Rectal smooth muscle tissue (tissue), 1 donor: Measurements from ENCODE around the gene NKTR.

Source experiments
- H3K27ac ChIP-seq: one replicate; pipeline ENCODE4 v1.7.0; 2013; ENCODE audit warnings: low read depth, low read length, inconsistent platforms
- H3K27me3 ChIP-seq: one replicate; pipeline ENCODE4 v1.7.0; 2013; ENCODE audit warnings: low read length; ENCODE audit not compliant: control insufficient read depth, insufficient read depth
- H3K36me3 ChIP-seq: one replicate; pipeline ENCODE4 v1.7.0; 2013; ENCODE audit warnings: low read length; ENCODE audit not compliant: control insufficient read depth, insufficient read depth
- H3K4me1 ChIP-seq: one replicate; pipeline ENCODE4 v1.7.0; 2013; ENCODE audit warnings: low read length; ENCODE audit not compliant: control insufficient read depth, insufficient read depth
- H3K4me3 ChIP-seq: one replicate; pipeline ENCODE4 v1.7.0; 2013; ENCODE audit warnings: low read length
- H3K9ac ChIP-seq: one replicate; pipeline ENCODE4 v1.7.0; 2013; ENCODE audit warnings: low read length

NKTR gene

DNA sequence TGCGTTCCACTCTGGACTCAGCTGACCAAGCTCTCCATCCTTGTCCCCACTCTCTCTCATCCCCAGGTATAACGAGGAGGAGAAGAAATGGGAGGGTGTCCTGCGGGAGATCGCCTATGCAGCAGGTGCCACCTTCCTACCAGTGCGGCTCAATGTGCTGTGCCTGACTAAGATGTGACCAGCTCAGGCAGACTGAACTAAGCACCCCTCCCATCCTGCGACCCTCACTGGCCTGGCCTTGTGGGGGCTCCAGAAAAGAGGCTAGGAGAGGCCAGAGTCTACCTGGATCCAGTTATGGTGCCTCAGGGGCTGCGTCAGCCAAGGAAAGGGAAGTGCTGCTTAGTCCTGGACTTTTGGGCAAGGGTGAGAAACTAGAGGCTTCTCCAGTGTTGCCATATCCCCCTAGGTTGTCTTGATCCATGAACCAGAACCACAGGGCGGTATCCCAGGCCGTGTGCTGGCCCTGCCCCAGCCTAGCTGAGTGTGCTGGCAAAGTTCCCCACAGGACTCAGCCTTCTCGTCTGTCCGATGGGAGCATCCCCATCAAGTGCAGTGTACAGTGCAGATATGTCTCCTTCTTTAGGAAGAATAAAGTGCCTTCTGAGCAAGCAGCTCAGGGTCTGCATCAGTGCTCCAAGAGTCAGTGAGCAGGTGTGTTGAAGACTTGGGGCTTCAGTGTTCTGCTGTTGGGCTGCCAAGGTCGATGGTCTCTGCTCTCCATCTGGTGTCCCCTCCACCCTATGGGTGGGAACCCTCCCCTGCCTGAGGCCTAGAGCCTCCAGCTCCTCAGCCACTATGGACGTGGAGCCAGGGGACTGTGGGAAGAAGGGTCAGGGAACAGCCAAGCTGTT, 91.6 kb downstream of the NKTR start:
- H3K9ac ChIP-seq, result no peak overlapping the region
- H3K4me1 ChIP-seq, result no peaks in the 10 kb centered on the region
- H3K36me3 ChIP-seq, result no peaks in the 10 kb centered on the region
- peaks cover 3% of the 10 kb centered on the region for H3K27me3 ChIP-seq
- H3K27ac ChIP-seq, result no peak overlapping the region
- no peak overlapping the region for H3K4me3 ChIP-seq

DNA sequence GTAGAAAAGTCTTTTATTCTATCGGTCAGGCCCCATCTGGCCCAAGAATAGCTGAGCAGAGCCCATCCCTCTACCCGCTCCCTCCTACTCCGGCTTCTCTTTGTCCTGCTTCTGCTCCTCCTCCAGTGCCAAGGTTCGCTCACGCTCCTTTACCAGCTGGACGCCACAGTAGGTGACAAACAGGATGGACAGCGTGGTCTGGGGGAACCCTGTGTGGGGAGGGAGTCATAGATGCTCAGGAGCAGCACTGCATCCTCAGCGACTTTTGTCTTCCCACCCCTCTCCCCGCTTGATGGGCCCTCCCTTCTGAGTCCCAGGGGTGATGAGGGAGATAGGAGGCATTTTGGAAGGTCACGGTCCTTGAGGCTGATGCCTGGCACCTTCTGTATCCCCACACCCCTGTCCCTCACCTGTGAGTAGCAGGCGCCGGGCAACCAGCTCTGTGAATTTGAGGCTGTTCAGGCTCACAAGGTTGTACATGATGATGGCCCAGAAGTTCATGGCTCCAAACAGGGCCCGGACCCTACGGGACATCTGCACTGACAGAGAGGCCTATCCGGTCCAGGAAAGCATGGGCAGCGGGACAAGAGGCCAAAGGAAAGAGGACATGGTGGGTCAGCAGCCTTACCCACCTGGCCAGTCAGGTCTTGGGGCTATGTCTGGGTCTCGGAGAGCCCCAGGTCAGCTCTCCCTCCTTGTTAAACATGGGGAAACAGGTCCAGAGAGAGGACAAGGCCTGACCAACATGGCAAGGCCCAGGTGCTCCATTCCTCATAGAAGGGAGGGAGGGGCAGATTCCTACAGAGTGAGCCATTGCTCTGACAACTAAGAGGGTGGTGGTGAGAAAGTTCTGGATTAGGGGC, 92.4 kb downstream of the NKTR start:
- Histone ChIP-seq H3K9ac (no peak overlapping the region), H3K4me3 (no peak overlapping the region), H3K27ac (no peak overlapping the region), H3K36me3 (no peaks in the 10 kb centered on the region), H3K4me1 (no peaks in the 10 kb centered on the region), H3K27me3 (peaks cover 3% of the 10 kb centered on the region)

DNA sequence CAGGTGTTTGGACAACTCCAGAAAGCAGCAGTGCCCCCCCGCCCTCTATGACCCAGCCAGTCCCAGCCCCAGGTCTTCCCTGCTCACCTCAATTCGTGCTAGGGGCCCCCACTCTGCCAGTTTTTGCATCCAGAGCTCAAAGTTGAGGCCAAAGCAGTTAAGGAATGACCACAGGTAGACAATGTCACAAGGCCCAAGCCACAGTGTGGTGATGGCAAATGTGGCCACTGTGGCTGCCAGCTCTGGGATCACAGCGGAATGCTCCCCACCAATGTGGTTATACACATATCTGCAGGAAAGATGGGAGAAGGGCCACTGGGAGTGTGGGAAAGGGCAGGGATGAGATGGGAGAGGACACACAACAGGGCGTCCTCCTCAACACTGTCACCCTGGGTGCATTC, 93.0 kb downstream of the NKTR start:
- Histone ChIP-seq H3K27ac (no peak overlapping the region), H3K4me1 (no peaks in the 10 kb centered on the region), H3K27me3 (peaks cover 3% of the 10 kb centered on the region), H3K9ac (no peak overlapping the region), H3K36me3 (no peaks in the 10 kb centered on the region), H3K4me3 (no peak overlapping the region)

DNA sequence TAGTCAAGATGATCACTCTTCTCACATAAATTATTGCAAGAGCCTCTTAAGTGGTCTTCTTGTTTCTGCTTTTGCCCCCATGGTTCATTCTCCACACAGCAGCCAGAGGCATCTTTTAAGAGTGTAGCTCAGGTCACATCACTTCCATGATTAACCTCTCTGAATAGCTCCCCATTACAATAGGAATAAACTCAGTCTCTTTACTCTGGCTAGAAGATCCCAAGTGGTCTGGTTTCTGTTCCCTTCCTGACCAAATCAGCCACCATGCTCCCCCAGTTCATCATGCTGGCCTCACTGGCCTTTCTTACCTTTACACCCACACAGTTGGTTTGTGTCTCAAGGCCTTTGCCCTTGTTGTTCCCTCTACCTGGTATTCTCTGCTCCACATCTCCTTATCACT, 93.9 kb downstream of the NKTR start:
- no peak overlapping the region for H3K4me3 ChIP-seq
- H3K9ac ChIP-seq, result no peak overlapping the region
- H3K36me3 ChIP-seq, result no peaks in the 10 kb centered on the region
- H3K27ac ChIP-seq, result no peak overlapping the region
- H3K27me3 ChIP-seq, result no peaks in the 10 kb centered on the region
- no peaks in the 10 kb centered on the region for H3K4me1 ChIP-seq

DNA sequence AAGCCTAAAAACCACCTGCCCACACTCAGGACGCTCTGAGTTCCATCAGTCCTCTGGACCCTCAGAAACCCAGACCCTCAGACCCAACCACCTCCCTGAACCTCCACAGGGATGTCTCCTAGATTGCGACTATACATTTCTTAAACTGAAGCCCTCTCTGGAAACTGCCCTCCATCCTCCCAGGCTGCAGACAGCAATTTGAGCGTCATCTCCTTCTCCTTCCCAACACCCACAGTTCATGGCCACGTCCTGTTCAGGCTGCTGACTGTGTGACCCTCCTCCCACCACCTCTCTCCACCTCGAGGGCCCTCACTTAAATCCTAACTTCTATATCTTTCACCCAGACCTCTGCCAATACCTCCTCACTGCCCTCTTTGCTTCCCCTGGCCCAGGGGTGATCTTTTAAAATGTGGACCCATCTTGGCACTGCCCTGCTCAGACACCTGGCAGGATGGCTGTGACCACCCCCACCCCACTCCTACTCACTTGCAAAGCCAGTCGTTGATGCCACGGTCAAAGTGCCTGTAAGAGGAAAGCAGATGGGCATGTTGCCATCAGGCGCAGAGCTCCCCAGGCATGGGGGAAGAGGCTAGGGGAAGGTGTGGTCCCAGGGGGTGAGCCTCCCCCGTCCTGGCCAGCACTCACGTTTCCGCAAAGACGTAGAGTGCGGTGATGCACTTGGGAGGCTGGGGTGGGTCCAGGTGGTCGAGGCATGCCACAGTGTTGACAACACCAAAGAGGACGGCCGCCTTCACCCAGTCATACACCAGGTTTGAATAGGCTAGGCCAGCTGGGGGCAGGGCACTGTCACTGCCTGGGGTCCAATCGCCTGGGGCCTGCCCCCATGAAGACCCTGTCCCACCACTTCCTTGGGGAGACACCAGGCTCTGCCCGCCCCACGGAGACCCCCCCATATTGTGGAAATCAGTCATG, 96.1 kb downstream of the NKTR start:
- Histone ChIP-seq H3K4me3 (no peak overlapping the region), H3K9ac (no peak overlapping the region), H3K27me3 (no peaks in the 10 kb centered on the region), H3K4me1 (no peaks in the 10 kb centered on the region), H3K27ac (no peak overlapping the region), H3K36me3 (no peaks in the 10 kb centered on the region)

DNA sequence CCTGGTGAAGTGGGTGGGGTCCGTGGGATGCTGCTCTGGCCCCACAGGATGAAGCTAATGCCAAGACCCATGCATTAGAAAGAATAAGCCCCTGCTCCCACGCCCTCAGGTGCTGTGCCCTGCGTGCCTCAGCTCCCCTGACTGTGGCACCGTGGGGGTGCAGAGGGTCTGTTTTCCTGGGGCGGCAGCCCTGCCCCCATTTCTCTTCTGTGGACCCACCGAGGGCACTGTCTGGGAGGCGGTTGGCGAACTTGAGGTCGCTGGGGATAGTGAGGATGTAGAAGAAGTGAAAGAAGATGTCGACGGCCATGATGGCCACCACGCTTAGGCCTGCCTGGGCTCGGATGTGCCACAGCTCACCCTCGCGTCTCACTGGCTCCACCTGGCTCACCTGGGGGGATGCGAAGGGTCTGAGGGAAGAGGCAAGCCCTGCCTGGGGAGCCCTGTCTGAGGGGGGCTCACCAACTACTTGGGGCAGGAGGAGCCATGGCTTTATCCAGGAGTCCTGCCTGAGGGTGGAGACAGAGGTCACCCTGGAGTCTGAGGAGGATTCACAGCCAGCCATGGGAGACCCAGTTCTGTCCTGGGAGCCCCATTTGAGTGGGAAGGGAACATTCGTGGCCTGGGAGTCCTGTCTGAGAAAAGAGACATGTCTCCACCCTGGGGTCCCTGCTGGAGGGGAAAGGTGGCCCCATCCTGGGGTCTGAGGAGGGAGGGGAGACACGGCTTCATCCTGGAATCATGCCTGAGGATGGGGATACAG, 97.0 kb downstream of the NKTR start:
- Histone ChIP-seq H3K9ac (no peak overlapping the region), H3K4me1 (no peaks in the 10 kb centered on the region), H3K27ac (no peak overlapping the region), H3K4me3 (no peak overlapping the region), H3K27me3 (no peaks in the 10 kb centered on the region), H3K36me3 (no peaks in the 10 kb centered on the region)
